Stimulated activated CD4-positive, alpha-beta T cell treated with anti-CD3 and anti-CD28 coated beads, Interleukin-12 subunit alpha, Interleukin-12 subunit beta, amount 100 ng/mL, for 4 hours (primary cell): ENCODE data around the gene ACP7.

Experiments used
- DNase-seq: peaks from one replicate; pipeline ENCODE4 v3.0.0-alpha.2; 2020

Gene ACP7

GRCh38 chr19:39152066-39152465 lies 67.9 kb downstream of the ACP7 start:
- DNase-seq = no peak

DNA sequence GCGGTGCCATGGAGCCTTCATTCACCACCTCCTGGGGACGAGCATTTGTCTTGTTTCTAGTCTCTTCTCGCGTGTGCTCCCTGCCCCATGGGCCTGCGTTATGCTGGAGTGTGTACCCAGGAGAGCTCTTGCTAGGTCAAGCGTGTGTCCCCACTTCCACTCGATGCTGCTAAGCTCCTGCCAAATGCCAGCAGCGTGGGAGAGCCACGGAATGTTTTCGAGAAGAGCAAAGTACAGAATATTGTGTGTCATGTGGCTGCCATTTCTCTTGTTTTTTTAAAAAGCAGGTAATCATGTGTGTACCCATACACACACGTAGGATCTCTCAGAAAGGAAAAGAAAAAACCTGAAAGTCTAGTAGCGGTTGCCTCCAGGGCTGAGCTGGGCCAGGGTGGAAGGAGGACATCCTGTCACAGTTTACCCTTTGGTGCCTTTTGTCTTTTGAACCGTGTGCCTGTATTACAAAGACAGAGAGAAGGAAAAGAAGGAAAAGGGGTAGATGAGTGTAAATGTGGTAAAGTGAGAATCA lies 70.0 kb downstream of the ACP7 start:
- DNase-seq = no peak

DNA sequence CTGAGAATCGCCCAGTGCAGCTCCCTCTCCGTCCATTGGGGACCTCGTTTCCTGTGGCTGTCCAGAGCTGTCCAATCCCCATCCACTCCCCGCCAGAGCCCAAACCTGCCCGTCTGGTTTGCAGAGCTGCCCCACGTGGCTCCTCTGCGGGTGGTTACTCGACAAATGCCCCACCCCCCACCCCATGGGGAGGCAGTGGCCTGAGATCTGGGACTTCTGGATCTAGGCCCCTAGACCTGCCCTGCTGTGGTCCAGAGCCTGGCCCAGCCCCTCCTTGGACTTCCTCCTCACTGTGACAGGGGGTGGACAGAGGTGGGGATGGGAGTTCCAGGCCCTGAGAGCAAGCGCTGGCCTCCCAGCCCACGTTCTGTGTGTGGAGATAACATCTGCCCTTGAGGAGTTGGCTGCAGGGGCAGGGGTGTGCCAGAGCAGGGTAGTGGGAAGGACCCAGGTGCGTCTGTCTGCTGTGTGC lies 70.5 kb downstream of the ACP7 start:
- no peak for DNase-seq

DNA sequence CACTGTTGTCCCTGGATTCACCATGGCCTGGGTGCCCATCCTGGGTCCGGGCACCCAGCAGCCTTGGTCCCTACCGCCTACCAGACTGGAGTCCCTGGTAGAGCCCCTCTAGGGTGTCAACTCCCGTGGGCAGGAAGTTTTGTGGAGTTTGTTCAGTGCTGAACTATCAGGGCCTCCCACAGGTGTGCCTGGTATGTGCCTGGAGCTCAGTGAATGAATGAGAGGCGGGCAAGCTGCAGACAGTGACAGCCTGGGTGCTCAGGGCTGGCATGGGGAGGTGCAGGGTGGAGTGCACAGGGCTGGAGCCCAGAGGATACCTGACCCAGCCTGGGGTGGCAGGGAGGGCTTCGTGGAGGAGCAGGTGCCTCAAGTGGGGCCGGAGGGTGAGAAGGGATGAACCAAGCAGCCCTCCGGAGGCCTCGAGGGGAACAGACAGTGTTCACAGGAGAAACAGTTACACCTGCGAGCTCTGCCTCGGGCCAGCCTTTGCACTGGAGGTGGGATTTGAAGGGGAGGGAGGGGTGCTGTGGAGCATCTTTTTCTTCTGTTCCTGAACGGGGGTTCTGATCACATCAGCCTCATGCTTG lies 71.0 kb downstream of the ACP7 start:
- no peak for DNase-seq

DNA sequence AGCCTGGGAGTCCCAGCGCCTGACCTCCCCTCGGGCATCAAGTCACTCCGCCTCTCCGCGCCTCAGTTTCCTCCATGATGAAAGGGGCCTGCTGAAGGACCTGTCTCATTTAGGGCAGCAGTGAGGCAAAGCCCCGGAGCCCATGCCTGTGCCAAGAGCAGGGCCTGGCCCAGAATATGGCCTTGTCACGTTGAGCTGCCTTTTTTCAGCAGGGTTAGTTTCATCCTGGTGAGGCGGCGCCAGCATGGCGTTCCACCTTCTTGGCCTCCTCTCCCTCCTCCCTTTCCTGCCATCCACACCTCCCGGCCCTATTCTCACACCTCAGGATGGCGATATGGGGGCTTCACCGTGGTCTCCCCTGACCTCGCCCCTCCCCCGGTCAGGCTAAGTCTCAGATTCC lies 71.6 kb downstream of the ACP7 start:
- DNase-seq = no peak

GRCh38 chr19:39156326-39157230 lies 72.4 kb downstream of the ACP7 start:
- DNase-seq = no peak

GRCh38 chr19:39157275-39157996 lies 73.3 kb downstream of the ACP7 start:
- no peak for DNase-seq

DNA sequence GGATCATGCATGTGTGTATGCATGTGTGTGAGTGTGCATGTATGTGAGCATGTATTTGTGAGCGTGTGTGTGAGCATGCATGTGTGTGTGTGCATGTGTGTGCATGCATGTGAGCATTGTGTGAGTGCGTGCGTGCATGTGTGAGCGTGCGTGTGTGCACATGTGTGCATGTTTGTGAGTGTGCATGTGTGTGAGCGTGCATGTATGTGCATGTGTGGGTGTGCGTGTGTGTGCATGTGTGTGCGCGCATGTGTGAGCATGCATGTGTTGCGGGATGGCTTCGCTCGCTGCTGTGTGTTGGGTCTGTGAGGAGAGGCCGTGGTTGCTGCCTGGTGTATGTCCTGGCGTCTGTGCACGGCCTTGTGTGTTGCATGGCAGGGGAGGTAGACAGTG lies 73.8 kb downstream of the ACP7 start:
- no peak for DNase-seq

GRCh38 chr19:39158646-39159260 lies 74.6 kb downstream of the ACP7 start:
- DNase-seq = no peak

DNA sequence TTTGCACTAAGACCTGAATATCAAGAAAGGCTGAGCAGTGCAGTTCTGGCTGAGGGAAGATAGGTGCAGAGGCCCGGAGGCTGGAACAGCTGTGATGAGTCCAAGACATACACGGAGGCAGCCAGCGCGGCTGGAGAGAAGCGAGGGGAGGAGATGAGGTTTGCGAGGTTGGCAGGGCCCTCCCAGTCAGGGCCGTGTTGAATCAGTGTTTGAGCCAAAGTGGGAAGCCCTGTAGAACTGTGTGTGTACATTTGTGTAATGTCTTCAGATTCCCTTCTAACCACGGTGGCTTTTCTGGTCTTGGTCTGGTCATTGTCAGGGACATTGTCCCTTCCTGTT lies 76.3 kb downstream of the ACP7 start:
- no peak for DNase-seq
